HG03354 (cell line): ENCODE results near the gene APC2.

Experiments
- ATAC-seq: cut with Tn5 transposase; IDR thresholded peaks from one replicate; pipeline ENCODE4 v1.9.1; 2021; ENCODE audit warnings: mild to moderate bottlenecking; ENCODE audit not compliant: unreplicated experiment, poor library complexity, severe bottlenecking

The APC2 gene, protein sequence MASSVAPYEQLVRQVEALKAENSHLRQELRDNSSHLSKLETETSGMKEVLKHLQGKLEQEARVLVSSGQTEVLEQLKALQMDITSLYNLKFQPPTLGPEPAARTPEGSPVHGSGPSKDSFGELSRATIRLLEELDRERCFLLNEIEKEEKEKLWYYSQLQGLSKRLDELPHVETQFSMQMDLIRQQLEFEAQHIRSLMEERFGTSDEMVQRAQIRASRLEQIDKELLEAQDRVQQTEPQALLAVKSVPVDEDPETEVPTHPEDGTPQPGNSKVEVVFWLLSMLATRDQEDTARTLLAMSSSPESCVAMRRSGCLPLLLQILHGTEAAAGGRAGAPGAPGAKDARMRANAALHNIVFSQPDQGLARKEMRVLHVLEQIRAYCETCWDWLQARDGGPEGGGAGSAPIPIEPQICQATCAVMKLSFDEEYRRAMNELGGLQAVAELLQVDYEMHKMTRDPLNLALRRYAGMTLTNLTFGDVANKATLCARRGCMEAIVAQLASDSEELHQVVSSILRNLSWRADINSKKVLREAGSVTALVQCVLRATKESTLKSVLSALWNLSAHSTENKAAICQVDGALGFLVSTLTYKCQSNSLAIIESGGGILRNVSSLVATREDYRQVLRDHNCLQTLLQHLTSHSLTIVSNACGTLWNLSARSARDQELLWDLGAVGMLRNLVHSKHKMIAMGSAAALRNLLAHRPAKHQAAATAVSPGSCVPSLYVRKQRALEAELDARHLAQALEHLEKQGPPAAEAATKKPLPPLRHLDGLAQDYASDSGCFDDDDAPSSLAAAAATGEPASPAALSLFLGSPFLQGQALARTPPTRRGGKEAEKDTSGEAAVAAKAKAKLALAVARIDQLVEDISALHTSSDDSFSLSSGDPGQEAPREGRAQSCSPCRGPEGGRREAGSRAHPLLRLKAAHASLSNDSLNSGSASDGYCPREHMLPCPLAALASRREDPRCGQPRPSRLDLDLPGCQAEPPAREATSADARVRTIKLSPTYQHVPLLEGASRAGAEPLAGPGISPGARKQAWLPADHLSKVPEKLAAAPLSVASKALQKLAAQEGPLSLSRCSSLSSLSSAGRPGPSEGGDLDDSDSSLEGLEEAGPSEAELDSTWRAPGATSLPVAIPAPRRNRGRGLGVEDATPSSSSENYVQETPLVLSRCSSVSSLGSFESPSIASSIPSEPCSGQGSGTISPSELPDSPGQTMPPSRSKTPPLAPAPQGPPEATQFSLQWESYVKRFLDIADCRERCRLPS (N-terminal part only)

DNA sequence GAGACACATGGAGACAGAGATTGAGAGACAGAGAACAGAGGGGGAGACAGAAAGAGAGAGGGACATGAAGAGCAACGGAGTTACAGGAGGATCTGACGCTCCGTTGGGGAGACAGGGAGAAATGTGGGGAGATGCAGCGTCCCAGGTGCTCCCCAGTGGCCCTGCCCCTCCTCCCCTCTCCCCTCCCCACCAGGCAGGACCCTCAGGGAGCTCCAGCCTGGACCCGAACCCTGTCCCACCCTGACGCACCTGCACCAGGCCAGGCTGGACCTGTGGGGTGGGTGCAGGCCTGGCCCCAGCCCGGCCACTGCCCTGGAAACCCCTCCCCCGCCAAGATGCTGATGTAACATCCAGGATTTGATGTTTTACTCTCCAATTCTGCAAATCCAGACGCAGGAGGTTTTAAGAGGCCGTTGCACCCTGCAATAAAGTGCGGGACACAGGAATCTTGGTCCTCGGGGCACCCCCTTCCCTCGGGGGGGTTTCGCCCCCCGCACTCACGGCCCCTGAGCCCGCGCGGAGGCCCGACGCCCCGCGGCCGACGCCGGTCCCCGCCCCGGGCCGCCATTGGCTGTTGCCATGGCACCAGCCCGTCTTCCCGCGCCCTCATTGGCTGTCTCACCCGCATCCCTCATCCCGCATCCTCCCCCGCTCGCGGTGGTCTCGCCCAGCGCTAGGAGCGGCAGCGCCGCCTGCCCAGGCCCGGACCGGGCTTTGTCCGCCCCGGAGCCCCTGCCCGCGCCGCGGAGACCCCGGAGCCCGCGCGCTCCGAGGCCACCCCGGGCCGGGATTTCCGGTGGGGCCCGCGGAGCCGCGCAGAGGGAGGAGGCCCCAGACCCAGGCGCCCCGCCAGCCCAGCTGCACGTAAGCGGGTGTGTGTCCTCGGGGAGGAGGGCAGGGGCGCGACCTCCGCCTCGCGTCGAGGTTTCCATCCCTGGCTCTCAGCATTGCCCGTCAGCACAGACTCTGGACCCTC, at the start of gene APC2:
Gene APC2 (plus strand): TSS at position 655 of the 976 bp plus-strand sequence. CDS start 2,881 bp downstream, outside the sequence.
- ATAC-seq, result no peak

DNA sequence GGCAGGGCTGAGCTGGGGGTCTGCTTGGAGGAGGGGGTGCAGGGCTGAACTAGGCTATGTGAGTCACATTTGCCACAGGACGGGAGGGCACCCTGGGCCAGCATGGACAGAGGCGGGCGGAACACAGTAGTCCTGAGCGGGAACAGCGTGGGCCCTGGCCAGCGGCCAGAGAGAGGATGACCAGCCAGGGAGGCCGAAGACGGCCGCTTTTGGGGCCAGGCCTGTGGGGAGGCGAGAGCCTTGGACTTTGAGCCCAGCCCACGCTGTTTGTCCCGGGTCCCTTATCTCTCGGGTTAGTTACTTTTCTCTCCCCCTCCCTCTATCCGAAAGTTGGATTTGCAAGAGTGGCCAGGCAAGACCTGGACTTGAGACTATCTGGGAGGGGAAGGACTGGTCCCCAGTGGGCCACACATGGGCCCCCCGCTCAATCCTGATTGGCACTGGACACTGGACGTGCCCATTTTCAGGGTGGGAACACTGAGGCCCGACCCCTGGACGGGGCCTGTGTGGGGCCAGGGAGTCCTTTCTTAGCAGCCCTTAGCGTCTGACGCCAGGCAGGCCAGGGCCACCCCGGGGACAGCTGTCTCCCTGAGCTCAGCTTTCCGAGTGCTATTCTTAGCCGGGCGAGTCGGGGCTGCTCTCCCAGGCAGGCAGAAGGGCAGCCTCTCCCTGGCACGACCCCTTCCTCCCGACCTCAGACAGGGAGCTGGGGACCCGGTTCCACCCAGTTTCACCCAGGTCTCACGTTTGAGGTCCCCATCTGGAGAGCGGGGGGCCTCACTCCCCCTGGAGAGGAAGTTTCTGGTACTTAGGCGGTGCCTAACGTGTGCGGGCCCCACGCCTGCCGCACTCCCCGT, 49.4 kb upstream of the APC2 start:
- ATAC-seq, result no peak

DNA sequence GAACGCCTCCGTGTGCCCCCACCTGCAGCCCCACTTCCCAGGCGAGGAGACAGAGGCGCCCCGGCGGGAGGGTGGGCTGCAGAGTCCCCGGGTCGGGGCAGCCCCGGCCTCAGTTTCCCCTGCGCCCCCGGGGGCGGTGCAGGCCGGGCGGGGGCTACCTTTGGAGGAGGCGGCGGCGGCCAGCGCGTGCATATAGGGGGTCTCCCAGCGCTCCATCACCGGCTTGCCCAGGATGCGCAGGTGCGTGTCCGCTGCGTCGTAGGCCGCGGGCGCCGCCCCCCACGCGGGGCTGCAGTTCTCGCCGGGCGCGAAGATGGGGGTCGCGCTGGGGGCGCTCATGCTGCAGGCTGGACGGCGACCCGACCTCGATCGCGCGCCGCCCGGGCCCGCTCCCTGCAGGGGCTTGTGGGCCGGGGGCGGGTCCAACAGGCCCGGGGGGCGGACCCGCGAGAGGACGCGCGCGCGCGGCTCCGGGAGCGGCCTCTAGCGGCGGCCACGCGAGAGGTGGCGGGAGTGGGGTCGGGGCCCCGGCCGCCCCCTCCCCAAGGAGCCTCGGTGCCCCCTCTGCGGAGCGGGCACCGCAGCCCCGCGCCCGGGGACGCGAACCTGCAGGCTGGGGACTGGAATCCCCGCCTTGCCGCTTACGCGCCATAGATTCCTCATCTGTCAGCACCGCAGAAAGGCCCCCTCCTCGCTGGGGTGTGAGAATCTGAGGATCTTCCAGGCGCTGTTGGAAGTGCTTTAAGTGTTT, 48.6 kb upstream of the APC2 start, which contains the start of gene GAMT:
Gene GAMT (minus strand): TSS at position 405 of the 751 bp plus-strand sequence. CDS start 66 bp downstream, at position 339.
- no peak for ATAC-seq

DNA sequence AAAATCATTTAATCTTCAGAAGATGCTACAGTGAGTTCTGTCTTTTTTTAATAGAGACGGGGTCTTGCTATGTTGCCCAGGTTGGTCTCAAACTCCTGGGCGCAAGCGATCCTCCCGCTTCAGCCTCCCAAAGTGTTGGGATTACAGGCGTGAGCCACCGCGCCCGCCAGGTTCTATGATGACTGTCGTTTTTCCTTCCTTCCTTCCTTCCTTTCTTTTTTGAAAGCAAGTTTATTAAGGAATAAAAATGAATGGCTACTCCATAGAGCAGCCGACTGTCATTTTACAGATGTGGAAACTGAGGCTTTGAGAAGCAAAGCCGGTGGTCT, 48.1 kb upstream of the APC2 start:
- ATAC-seq, result no peak

DNA sequence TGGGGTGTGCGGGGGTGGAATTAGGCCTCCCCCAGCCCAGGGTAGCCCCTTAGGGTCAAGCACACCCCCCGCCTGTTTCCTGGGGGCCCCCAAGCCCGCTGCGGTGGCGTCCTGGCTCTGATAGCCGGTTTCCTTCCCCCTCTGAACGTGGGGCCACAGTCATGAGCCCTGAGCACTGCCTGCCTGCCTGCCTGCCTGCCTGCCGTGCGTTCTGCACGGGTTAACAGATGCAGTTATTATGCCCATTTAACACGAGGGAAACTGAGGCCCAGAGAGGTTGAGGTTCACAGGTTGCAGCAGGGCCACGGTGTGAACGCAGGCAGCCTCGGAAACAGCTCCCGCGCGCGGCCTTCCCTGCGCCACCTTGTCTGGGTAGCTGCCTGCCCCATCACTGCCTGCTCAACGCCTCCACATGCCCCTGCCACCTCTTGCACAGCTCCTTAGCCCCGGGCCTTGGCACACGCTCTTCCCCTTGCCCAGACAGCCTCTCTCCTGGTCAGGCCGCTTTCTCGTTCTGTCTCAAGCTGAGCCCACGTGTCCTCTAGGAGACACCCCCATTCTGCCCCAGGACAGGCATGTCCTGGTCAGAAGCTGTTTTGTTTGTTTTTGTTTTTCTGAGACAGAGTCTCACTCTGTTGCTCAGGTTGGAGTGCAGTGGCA, 47.4 kb upstream of the APC2 start:
- ATAC-seq, result no peak

DNA sequence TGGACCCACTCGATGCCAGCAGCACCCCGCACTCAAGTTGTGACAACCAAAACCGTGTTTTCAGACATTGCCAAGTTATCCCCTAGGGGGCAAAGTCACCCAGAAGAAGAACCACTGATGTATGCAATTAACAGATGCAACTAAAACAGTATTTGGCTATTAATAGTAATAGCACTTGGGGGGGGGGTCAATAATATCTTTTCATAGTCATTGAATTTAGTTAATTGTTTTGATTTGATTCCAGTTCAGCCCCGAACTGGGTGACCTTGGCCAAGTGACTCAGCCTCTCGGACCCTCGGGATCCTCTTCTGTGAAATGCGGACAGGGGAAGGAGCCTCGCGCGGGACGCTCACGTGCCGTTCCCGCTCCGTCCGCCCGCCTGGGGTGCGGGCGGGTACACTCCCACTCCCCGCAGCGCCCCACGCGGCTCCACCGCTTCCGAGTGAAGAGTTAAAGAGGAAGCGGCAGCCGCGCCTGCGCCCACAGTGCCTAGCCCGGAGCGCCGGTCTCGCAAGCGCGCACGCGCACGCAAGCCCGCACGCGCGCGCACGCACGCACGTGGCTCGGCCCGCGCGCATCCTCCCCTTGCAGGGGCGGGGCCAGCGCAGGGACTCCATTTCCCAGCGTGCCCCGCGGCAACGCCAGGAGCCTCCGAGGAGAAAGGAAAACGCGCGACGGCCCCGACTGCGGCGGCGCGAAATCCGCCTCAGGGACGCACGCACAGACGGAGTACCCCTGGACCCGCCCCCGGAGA, 43.0 kb upstream of the APC2 start:
- peak; percentile 75 for ATAC-seq

DNA sequence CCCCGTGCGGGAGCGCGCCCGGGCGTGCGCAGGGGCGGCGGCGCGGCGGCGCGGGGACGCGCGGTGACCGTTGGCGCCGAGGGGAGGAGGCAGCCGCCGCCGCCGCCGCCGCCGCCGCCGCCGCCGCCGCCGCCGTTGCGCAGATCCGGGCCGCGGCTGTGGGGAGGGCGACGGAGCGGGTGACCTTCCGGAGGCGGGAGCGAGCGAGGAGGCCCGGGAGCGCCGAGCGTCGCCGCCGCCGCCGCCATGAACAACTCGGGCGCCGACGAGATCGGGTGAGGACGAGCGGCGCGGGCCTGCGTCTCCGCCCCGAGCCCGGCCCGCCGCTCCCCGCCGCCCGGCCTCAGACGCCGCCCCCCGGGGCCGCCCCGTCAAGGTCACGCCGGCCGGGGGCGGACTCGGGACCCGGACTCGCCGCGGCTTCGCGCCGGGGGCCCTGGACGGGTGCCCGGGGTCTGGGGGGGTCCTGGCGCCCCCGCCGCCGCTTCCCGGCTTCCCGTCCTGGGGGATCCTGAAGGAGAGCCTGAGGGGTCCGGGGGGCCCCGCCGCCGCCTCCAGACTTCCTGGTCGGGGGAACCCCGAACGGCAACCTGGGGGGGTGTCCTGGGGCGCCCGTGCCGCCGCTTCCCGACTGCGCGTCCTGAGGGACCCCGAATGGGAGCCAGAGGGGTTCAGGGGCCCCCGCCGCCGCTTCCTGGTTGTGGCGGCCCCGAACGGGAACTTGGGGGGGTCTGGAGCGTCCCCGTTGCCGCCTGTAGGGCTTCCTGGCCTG, 42.2 kb upstream of the APC2 start, which contains the start of gene DAZAP1:
Gene DAZAP1 (plus strand): TSS at position 59 of the 772 bp plus-strand sequence. CDS start 188 bp downstream, at position 247.
- ATAC-seq, result peak; percentile 30

DNA sequence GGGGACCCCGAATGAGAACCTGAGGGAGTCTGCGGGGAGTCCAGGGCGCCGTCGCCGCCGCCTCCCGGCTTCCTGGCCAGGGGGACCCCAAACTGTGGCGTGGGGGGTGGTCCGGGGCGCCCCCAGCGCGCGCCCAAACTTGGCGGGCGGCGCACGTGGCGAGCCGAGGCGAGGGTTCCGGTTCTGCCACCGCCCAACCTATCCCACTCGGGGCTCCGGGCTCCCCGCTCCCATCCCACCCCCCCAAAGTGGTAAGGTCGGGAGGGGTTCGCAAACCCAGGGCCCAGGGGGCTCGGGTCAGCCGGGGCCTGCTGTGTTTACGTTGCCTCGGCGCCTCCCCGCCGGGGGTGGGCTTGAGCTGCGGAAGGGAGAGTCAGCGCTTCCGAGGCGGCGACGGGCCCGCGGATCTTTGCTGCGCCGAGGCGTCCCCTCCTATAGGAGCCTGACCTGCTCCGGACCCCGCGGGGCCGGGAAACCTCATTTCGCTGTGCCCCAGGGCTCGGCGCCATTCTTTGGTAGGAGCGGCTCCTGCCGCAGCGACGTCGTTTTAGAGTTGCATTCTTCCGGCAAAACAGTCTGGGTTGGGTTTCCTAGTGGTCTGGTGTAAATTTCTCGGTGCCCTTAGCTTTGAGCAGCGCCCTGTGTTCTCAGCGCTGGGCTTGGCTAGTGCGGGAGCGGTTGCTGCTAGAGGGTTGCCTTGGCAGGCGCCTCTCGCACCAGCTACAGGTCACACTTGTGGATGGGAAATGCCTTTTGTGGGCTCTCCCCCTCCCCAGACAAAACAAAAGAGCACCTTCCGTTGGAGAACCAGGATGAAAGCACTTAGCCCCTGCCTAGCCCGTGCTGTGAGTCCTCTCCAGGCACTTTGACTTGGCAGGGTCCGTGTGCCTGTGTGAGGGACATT, 41.4 kb upstream of the APC2 start:
- ATAC-seq, result no peak

DNA sequence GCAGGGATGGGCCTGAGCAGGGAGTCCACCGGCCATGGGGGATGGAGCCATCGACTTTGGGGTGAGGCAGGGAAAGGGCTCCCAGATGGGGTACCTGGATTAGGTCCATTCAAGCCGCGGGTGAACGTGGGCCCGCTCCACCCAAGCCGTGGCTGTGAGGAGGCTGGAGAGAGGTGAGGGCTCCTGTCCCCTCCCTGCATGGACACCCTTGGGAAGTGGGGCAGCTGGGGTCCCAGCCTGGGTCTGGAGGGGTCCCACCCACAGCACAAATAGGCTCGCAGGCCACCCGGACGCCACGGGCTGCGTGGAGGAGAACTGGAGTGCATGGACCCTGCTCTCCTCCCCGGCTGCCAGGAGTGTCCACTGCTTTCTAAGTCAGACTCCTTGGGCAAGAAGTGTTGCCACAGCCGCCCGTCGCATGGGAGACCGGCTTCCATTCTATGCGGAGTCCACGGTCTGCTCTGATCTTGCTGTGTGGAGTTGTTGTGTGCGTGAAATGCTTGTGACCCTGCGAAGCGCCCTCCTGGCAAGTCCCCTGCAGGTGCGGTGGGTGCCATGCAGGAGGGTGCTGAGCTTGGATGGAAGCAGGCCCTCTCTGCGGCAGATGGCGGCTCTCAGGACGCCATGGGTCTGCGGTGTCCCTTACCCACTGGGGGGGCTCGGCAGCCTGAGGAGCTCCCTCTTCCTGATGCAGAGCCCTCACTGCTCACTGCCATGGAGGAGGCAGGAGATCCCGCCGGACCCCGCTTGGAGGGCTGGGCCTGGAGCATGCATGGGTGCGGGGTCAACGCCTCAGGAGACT, 40.5 kb upstream of the APC2 start:
- no peak for ATAC-seq

DNA sequence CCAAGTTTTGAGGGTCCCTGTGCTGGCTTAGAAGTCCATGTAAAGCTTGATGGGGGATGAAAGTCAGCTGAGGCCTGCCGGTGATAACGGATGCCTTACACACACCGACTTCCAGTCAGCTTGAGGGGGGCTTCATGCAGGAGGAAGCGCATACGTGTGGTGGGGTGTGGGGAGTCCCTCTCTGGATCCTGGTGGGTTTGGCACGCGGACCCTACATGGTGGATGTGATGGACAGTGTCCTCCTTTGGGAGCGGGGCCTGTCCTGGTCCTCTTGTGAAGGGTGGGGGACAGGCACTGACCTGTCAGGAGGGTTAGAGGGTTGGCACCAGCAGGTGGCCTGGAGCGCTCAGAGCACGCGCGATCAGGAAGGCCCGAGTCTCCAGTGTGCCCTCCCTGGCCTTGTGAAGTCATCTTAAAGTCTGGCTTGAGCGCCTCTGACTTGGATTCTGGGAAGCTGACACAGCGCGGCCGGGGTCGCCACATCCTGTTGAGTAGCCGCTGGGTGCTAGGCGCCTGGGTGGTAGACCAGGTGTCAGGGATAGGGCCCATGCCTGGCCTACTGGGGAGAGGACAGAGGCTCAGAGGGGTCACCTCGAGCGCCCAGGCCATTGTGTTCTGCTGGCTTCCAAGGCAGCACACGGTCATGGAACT, 39.7 kb upstream of the APC2 start:
- ATAC-seq, result no peak

DNA sequence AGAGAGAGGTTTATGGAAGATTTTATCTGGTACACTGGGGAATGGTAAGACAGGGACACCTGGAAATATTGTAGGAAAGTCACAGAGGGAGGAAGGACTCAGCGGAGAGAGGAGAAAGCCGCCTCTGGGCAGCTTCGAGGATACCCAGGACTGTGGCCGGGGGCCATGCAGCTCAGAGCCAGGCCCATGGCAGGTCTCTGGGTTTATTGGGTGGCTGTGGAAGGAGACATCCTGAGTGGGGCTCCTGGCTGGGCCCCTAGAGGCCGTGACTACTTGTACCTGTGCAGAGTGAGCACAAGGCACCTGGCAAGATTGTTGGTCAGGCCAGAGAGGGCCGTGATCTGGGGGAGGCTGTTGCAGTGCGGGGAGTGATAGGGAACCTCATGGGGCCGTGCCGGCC, 39.1 kb upstream of the APC2 start:
- no peak for ATAC-seq

DNA sequence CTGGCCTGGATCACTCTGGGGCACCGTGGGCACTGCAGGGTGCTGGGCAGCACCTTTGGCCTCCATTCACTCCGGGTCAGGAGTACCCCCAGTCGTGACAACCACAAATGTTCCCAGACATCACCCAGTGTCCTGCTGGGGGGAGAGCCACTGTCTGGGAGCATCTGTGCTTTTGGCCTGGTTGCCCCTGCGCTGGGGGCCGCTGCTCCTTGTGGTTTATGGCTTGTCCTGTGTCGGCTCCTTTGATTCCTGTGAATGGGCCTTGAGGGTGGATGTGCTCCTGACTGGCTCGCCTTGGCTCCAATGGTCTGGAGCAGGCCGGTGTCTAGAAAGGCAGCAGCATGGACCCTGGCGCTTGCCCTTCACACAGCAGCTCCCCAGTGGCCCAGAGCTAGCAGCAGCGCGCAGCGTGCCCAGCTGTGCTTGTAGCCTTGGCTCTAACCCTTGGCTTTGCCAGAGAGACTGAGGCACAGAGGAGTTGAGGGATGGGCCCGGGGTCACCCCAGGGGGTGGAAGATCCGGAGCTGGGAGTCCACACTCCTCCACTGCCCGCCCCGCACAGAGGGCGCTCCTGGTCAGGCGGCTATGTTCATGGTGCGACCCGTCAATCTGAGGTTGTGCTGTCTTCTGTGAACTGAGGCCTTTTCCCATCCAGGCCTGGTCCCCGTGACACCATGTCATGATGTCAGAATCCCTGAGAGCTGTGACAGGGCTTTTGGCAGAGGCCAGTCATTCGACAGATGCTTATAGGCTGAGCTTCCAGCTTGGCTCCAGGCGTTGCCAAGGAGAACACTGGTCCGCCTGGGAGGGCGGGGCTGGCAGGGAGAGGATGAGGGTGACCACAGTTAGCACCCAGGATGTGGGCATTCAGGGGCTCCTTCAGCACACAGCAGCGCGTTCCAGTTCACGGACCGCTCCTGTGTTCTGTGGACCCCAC, 38.4 kb upstream of the APC2 start:
- no peak for ATAC-seq
